ENCODE results near the gene GADD45A.

The GADD45A gene

GRCh38 chr1:67732750-67733151, 47.8 kb downstream of the GADD45A start:
- no peak for TF ChIP-seq TAF1 (IDR thresholded peaks at IDR 0.05; ENCODE audit: borderline replicate concordance, insufficient read depth, low read length)
- TF ChIP-seq SIN3A (IDR thresholded peaks at IDR 0.05; ENCODE audit: borderline replicate concordance, insufficient read depth, low read length): no peak
- TF ChIP-seq REST (IDR thresholded peaks at IDR 0.05; ENCODE audit: insufficient read depth in 1 of 2, low read depth in 2 of 2, low read length in 2 of 2): no peak
- TF ChIP-seq FOXP2 (optimal IDR thresholded peaks at IDR 0.05; ENCODE audit: borderline replicate concordance, extremely low read depth, extremely low read length, insufficient read depth): no peak
- TF ChIP-seq POLR2AphosphoS5 (IDR thresholded peaks at IDR 0.05; ENCODE audit: low read depth, low read length): no peak

GRCh38 chr1:67733681-67734322, 48.8 kb downstream of the GADD45A start:
- TF ChIP-seq POLR2AphosphoS5 (IDR thresholded peaks at IDR 0.05; ENCODE audit: low read depth, low read length): no peak
- no peak for TF ChIP-seq FOXP2 (optimal IDR thresholded peaks at IDR 0.05; ENCODE audit: borderline replicate concordance, extremely low read depth, extremely low read length, insufficient read depth)
- no peak for TF ChIP-seq TAF1 (IDR thresholded peaks at IDR 0.05; ENCODE audit: borderline replicate concordance, insufficient read depth, low read length)
- no peak for TF ChIP-seq SIN3A (IDR thresholded peaks at IDR 0.05; ENCODE audit: borderline replicate concordance, insufficient read depth, low read length)
- no peak for TF ChIP-seq REST (IDR thresholded peaks at IDR 0.05; ENCODE audit: insufficient read depth in 1 of 2, low read depth in 2 of 2, low read length in 2 of 2)

GRCh38 chr1:67734323-67734690, 49.3 kb downstream of the GADD45A start:
- TF ChIP-seq SIN3A (IDR thresholded peaks at IDR 0.05; ENCODE audit: borderline replicate concordance, insufficient read depth, low read length) (no peak), REST (IDR thresholded peaks at IDR 0.05; ENCODE audit: insufficient read depth in 1 of 2, low read depth in 2 of 2, low read length in 2 of 2) (no peak), TAF1 (IDR thresholded peaks at IDR 0.05; ENCODE audit: borderline replicate concordance, insufficient read depth, low read length) (no peak)

GRCh38 chr1:67735206-67735605, 50.2 kb downstream of the GADD45A start:
- no peak for TF ChIP-seq SIN3A (IDR thresholded peaks at IDR 0.05; ENCODE audit: borderline replicate concordance, insufficient read depth, low read length)
- TF ChIP-seq POLR2AphosphoS5 (IDR thresholded peaks at IDR 0.05; ENCODE audit: low read depth, low read length): no peak
- TF ChIP-seq TAF1 (IDR thresholded peaks at IDR 0.05; ENCODE audit: borderline replicate concordance, insufficient read depth, low read length): no peak
- TF ChIP-seq FOXP2 (optimal IDR thresholded peaks at IDR 0.05; ENCODE audit: borderline replicate concordance, extremely low read depth, extremely low read length, insufficient read depth): no peak
- no peak for TF ChIP-seq REST (IDR thresholded peaks at IDR 0.05; ENCODE audit: insufficient read depth in 1 of 2, low read depth in 2 of 2, low read length in 2 of 2)

Measured in PFSK-1 (cell line).